Activated CD4-positive, alpha-beta T cell treated with anti-CD3 and anti-CD28 coated beads, Interleukin-2, amount 50 U/mL, for 16 hours (primary cell): ENCODE data around the gene DPYSL5.

ENCODE experiments used
- DNase-seq: peaks from one replicate; pipeline ENCODE4 v3.0.0-alpha.2; 2020

DPYSL5 gene

GRCh38 chr2:26933431-26934334 lies 85.8 kb downstream of the DPYSL5 start:
- no peak for DNase-seq

GRCh38 chr2:26934335-26934724 lies 86.4 kb downstream of the DPYSL5 start:
- DNase-seq, result no peak

DNA sequence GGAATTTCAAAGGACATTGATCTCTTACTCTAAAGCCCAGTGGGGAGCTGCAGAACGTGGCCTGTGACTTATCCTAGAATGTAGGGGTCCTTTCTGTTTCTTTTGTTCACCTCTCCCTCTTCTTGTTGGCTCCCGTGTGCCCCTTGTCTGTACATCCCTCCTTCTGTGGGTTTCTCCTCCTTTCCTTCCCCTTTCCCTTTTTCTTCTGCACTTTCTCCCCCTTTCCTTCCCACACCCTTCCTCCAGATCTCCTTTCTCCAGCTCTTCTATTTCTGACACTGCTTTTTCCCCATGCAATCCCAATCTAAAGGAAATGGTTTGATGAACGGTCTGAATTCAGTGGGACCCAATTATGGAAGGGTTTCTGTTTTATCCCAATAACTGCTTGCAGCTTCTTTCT lies 87.1 kb downstream of the DPYSL5 start:
- DNase-seq, result no peak

DNA sequence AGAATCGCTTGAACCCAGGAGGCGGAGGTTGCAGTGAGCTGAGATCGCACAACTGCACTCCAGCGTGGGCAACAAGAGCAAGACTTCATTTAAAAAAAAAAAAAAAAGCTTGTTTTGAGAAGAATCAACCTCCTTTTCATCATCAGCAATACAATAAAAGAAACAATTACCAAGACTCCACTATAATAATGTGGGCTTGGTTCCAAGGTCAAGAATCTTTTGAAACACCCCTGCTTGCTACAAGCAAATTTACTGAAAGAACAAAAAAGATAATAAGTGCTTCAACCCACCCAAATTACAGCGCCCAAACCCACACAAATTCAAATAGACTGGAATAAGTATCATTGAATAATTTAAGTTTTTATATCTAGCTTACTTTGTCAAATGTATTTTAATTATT lies 88.9 kb downstream of the DPYSL5 start:
- no peak for DNase-seq

GRCh38 chr2:26938399-26939118 lies 90.6 kb downstream of the DPYSL5 start:
- no peak for DNase-seq

GRCh38 chr2:26940001-26940400 lies 92.1 kb downstream of the DPYSL5 start:
- no peak for DNase-seq

- no peak for DNase-seq
Observed at GRCh38 chr2:26941486-26941885, 93.6 kb downstream of the DPYSL5 start.

DNA sequence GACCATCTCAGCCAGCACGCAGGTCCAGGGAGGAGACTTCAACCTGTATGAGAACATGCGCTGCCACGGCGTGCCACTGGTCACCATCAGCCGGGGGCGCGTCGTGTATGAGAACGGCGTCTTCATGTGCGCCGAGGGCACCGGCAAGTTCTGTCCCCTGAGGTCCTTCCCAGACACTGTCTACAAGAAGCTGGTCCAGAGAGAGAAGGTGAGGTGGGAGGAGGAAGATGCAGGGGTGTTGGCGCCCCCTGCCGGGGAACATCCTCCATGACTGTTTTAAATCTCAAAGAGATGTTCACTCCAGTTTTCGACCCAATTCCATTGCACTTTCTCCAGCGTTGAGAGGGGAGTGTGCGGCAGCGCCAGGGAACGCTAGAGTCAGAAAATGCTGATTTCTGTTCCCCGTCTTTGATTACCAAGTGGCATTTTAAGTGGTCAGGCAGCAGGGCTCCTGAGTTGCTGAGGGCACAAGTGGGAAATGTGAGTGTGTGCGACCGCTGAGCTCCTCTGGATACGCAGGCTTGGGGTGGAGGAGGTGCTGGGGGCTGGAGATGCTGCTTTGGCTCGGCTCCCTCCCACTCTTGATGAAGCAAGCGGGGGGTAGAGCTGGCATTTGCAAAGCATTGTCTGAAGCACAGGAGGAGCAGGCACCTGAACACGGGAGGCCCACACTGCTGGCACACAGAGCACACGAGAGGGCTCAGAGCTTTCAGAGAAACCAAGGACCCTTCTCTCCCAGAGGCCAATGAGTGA lies 94.8 kb downstream of the DPYSL5 start:
- DNase-seq, result peak; percentile 57

GRCh38 chr2:26945991-26946750 lies 98.2 kb downstream of the DPYSL5 start:
- DNase-seq, result no peak

- DNase-seq, result no peak
Observed at GRCh38 chr2:26946841-26947784, 99.2 kb downstream of the DPYSL5 start.

DNA sequence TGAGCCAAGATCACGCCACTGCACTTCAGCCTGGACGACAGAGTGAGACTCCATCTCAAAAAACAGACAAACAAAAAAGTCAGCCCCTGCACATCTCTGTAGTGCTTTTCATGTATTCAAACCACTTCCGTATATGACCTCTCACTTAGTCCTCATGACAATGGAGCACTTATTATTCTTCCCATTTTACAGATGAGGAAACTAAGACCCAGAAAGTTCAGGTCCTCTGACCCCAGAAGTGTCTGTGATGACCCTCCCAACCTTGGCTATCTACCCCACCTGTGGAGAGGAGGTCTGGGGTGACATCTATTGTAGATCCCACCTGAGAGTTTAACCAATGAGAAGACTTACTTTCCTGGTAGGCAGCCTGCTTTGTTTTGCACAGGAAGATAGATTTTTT lies 100.9 kb downstream of the DPYSL5 start:
- DNase-seq, result no peak

DNA sequence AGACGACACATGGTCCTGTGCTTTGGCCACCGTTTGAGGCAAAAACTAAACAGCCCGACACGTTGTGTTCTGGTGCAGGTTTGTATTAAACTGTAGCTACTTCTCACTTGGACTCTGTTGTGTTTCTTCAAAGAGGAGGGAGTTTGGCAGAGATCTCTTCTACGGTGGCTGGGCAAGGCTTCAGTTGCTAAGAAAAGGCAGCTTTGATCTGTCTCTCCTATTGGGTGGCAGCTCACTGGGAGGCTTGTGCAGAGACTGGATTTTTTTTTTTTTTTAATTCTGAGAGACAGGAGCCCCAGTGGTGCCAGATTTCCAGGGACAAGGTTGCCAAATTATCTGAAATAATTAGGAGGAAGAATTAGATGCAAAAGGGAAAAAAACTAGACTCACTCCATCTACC lies 102.3 kb downstream of the DPYSL5 start:
- no peak for DNase-seq

GRCh38 chr2:26951236-26951635 lies 103.3 kb downstream of the DPYSL5 start:
- no peak for DNase-seq

- no peak for DNase-seq
Observed at GRCh38 chr2:26952374-26952773, 104.4 kb downstream of the DPYSL5 start.

DNA sequence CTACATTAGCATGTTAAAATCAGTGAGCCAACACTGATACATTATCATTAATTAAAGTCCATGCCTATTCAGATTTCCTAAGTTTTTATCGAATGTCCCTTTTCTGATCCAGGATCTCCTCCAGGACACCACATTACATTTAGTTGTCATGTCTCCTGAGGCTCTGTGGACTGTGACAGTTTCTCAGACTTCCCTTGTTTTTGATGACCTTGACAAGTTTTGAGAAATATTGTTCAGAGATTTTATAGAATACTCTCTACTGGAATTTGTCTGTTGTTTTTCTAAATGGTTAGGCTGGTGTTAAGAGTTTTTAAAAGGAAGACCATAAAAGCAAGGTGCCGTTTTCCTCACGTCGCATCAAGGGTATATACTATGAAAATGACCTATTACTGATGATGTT lies 106.2 kb downstream of the DPYSL5 start:
- no peak for DNase-seq

DNA sequence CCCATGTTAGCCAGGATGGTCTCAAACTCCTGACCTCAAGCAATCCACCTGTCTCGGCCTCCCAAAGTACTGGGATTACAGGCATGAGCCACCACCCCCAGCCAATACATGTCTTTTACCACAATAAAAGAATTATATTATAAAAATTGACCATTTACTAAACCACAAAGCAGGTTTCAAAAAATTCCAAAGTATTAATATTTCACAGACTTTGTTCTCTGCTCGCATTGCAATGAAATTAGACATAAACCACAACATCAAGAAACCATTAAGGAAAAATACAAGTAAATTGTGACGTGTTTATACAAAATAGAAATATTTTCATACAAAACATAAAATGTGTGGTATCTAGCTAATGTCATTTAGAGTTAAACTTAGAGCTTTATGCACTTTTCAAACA lies 109.1 kb downstream of the DPYSL5 start:
- DNase-seq, result no peak

GRCh38 chr2:26957534-26957933 lies 109.6 kb downstream of the DPYSL5 start:
- DNase-seq, result no peak

- no peak for DNase-seq
Observed at GRCh38 chr2:26959331-26959730, 111.4 kb downstream of the DPYSL5 start.

- no peak for DNase-seq
Observed at GRCh38 chr2:26964446-26965130, 116.7 kb downstream of the DPYSL5 start.

GRCh38 chr2:26968001-26968400 lies 120.1 kb downstream of the DPYSL5 start:
- no peak for DNase-seq
